ENCODE results near the gene C6orf120. TPM values are rescaled to one million over a fixed set of nuclear protein-coding genes. Genes with fewer than 3 reads are reported as not detected.

C6orf120 gene
- total and polyA plus RNA-seq, 9 of the 15 experiments (the other 6 are each of a cell fraction or from before 2014, with no cell fraction given): 7.7 to 44.9 (median 34.8) TPM

- TF ChIP-seq SMARCB1 (IDR thresholded peaks at IDR 0.05; ENCODE audit: insufficient read length, low read depth) (no peak), ZNF431 (CRISPR knock-in tag; IDR thresholded peaks at IDR 0.05) (no peak), POLR2G (IDR thresholded peaks at IDR 0.05; ENCODE audit: low read depth, low read length) (no peak), GTF3C2 (IDR thresholded peaks at IDR 0.05; ENCODE audit: borderline replicate concordance, extremely low read depth, insufficient read length) (no peak), ZNF57 (CRISPR knock-in tag; IDR thresholded peaks at IDR 0.05) (no peak), PML (IDR thresholded peaks at IDR 0.05; ENCODE audit: low read length) (no peak), TCF7L2 (IDR thresholded peaks at IDR 0.05; ENCODE audit: low read depth, low read length) (no peak), CTBP1 (IDR thresholded peaks at IDR 0.05; ENCODE audit: borderline replicate concordance) (no peak), ZBTB9 (CRISPR knock-in tag; IDR thresholded peaks at IDR 0.05) (peak; percentile 42; the same call in 1 of the 2 replicates), BMI1 (IDR thresholded peaks at IDR 0.05; ENCODE audit: low read length) (no peak), NFE2L1 (tag; IDR thresholded peaks at IDR 0.05; ENCODE audit: borderline replicate concordance, low read depth) (no peak), U2AF1 (optimal IDR thresholded peaks at IDR 0.05; ENCODE audit: low read depth, low read length) (peak; percentile 1), YY1 (IDR thresholded peaks at IDR 0.05; ENCODE audit: borderline replicate concordance in 1 of 3, control insufficient read depth in 1 of 3, extremely low read depth in 1 of 3, insufficient read depth in 3 of 3, insufficient read length in 1 of 3, insufficient replicate concordance in 2 of 3, low read depth in 1 of 3, low read length in 2 of 3) (peak; percentile 26 to 86 (median 70)), ZNF184 (CRISPR knock-in tag; IDR thresholded peaks at IDR 0.05) (no peak), E2F8 (IDR thresholded peaks at IDR 0.05; ENCODE audit: low read depth, partially characterized antibody) (no peak), ZNF282 (CRISPR knock-in tag; IDR thresholded peaks at IDR 0.05) (no peak), TAF1 (IDR thresholded peaks at IDR 0.05; ENCODE audit: control insufficient read depth, extremely low read depth, insufficient read depth, low read length, severe bottlenecking) (peak; percentile 7), GABPB1 (CRISPR knock-in tag; IDR thresholded peaks at IDR 0.05) (no peak), SRSF1 (IDR thresholded peaks at IDR 0.05; ENCODE audit: low read depth, low read length) (no peak), ADNP (tag; IDR thresholded peaks at IDR 0.05) (no peak), PHF8 (IDR thresholded peaks at IDR 0.05; ENCODE audit: borderline replicate concordance, low read length) (peak; percentile 33; the same call in 1 of the 2 replicates)
Measured at GRCh38 chr6:169723991-169724493, 22.1 kb downstream of the C6orf120 start (continued).

All from K562 (cell line).